Measurements from ENCODE around the gene ECE1. TPM values are rescaled to one million over a fixed set of nuclear protein-coding genes. Genes with fewer than 3 reads are reported as not detected.

ECE1 gene
- total and polyA plus RNA-seq, 9 donors: 37.3 to 313 (median 119) TPM

DNA sequence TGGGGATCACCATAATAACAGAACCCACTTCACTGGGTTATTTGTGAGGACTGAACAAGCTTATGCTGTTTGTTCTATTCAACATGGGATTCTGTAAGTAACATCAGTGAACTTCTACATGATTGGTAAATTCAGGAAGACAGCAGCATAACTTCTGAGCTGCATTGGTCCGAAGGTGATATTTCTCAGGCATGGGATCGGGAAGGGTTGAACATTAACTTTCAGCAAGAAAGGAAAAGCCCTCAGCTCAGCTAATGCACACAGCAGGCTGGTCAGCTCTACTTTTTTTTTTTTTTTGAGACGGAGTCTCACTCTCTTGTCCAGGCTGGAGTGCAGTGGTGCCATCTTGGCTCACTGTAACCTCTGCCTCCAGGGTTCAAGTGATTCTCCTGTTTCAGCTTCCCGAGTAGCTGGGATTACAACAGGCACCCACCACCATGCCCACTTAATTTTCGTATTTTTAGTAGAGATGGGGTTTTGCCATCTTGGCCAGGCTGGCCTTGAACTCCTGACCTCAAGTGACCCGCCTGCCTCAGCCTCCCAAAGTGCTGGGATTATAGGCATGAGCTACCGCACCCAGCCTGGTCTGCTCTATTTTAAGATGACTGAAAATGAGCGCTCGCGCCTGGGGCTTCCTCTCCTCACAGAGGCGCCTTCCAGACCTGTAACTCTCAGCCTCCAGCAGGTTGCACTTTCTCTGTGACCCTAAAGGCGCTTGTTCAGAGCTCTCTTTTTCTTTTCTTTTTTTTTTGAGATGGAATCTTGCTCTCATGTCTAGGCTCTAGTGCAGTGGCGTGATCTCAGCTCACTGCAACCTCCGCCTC lies 42.2 kb downstream of the ECE1 start:
- intact Hi-C loops (cut with DNase I): no loop called here
- no peaks in the 10 kb centered on the region for H3K36me3 ChIP-seq
- no peaks in the 10 kb centered on the region for H3K27me3 ChIP-seq
- H3K9me3 ChIP-seq: no peaks in the 10 kb centered on the region
- TF ChIP-seq POLR2A (IDR thresholded peaks at IDR 0.05): no peak
- H3K4me3 ChIP-seq: no peak overlapping the region
- H3K27ac ChIP-seq: no peak overlapping the region
- DNase-seq: no peak
- H3K4me1 ChIP-seq (ENCODE audit: insufficient read depth): no peaks in the 10 kb centered on the region
- 88 to 95% (median 89%) methylated on average over 14 of the region's 14 CpGs for WGBS, 3 donors

DNA sequence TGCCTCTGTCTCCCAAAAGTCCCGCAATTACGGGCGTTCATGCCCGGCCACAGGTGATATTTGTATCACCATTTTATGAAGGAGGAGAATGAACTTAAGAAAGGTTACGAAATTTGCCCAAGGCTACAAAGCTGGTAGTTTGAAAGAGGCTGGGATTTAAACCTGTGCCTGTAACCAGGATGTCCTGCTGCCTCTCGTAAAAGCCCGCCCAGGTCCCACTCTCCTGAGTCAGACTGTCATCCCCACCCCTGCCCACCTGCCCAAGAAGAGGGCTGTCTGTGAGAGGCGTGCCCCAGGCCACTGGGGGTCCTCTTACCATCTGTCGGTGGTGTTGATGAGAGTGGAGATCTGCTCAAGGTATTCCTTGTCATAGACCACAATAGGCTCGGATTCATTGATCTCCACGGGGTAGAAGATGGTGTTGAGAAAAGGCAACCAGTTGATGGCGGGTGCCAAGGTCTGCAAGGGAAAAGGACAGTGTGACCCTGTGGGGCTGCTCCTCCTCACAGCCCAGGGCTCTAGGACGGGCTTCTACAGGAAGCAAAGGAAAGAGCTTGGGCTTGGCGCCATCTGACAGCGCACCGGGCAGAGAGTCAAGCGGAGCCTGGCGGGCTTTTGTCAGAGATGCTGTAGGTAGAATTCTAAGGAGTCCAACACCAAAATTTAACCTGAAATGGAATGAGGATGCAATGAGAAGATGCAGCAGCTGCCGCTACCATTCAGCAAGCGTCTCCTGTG lies 43.2 kb downstream of the ECE1 start:
- H3K36me3 ChIP-seq: no peaks in the 10 kb centered on the region
- no peaks in the 10 kb centered on the region for H3K27me3 ChIP-seq
- no peaks in the 10 kb centered on the region for H3K4me1 ChIP-seq (ENCODE audit: insufficient read depth)
- intact Hi-C loops (cut with DNase I): no loop called here
- WGBS, 3 donors: 88 to 93% (median 90%) methylated on average over 20 of the region's 20 CpGs
- H3K4me3 ChIP-seq: no peak overlapping the region
- DNase-seq: no peak
- no peaks in the 10 kb centered on the region for H3K9me3 ChIP-seq
- TF ChIP-seq POLR2A (IDR thresholded peaks at IDR 0.05) (no peak), CTCF (IDR thresholded peaks at IDR 0.05) (no peak), EP300 (IDR thresholded peaks at IDR 0.05) (no peak)
- no peak overlapping the region for H3K27ac ChIP-seq

DNA sequence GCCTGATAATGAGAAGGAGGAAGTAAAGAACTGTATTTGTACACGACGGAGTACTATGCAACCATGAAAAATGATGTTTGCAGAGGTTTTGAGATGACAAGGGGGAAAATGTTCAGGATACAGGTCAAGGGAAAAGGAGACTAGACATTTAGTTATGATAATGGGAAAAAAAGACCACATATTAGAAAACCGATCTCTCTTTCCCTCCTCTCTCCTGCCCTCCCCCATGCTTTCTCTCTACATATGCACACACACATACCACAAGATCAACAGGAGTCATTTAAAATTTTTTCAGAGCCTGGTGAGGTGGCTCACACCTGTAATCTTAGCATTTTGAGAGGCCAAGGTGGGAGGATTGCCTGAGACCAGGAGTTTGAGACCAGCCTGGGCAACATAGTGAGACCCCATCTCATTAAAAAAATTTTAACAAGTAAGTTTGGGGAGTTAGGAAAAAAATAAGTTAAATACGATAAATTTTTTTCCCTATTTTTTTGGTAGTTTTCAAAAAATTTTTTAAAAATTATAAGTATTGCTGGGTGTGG lies 44.5 kb downstream of the ECE1 start:
- WGBS, 3 donors: 92 to 98% (median 96%) methylated on average over 4 of the region's 4 CpGs
- Histone ChIP-seq H3K4me1 (ENCODE audit: insufficient read depth) (no peaks in the 10 kb centered on the region), H3K36me3 (no peaks in the 10 kb centered on the region), H3K27ac (no peak overlapping the region), H3K27me3 (no peaks in the 10 kb centered on the region), H3K4me3 (no peak overlapping the region), H3K9me3 (no peaks in the 10 kb centered on the region)
- TF ChIP-seq EP300 (IDR thresholded peaks at IDR 0.05) (no peak), POLR2A (IDR thresholded peaks at IDR 0.05) (no peak)
- no peak for DNase-seq
- intact Hi-C loops (cut with DNase I): no loop called here

DNA sequence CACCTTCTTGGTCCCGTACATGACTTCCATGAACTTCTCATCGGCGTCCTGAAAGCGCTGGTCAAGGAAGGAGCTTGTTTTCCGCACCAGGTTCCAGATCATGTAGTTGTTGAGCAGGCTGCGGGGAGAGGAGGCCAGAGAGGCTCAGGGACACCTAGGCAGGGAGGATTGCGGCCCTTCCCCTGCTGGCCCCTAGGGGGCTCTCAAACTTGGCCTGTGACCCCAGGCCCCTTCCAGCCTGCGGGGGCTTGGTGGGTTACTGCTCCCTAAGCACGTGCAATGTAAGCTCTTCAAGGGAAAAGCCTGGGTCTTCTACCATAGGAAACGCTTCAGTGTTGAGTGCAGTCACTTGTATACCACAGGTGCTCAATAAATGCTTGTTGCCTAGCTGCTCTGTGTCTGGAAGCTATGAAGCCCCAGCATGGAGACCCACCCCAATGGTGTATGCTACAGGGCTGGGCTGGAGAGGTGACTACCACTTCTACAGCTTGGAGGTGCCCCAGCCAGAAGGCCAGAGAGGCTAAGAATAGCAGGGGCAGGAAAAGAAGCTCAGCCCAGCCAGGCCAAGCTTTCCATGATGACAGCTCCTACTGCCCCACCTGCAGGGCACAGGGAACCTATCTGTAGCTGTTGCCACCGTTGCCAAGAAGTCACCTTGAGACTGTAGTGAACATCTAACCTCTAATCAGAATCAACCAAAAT lies 45.1 kb downstream of the ECE1 start:
- no peak for DNase-seq
- Histone ChIP-seq H3K4me3 (no peak overlapping the region), H3K27ac (no peak overlapping the region), H3K4me1 (ENCODE audit: insufficient read depth) (no peaks in the 10 kb centered on the region), H3K9me3 (no peaks in the 10 kb centered on the region), H3K27me3 (no peaks in the 10 kb centered on the region), H3K36me3 (no peaks in the 10 kb centered on the region)
- no peak for TF ChIP-seq EP300 (IDR thresholded peaks at IDR 0.05)
- no peak for TF ChIP-seq CTCF (IDR thresholded peaks at IDR 0.05)
- TF ChIP-seq POLR2A (IDR thresholded peaks at IDR 0.05): no peak
- intact Hi-C loops (cut with DNase I): no loop called here
- 91 to 93% (median 92%) methylated on average over 11 of the region's 11 CpGs for WGBS, 3 donors

- Histone ChIP-seq H3K27ac (no peak overlapping the region), H3K9me3 (no peaks in the 10 kb centered on the region), H3K36me3 (no peaks in the 10 kb centered on the region), H3K4me1 (ENCODE audit: insufficient read depth) (no peaks in the 10 kb centered on the region), H3K4me3 (no peak overlapping the region), H3K27me3 (no peaks in the 10 kb centered on the region)
- 92 to 97% (median 93%) methylated on average over 10 of the region's 10 CpGs for WGBS, 3 donors
- TF ChIP-seq POLR2A (IDR thresholded peaks at IDR 0.05) (no peak), CTCF (IDR thresholded peaks at IDR 0.05) (no peak), EP300 (IDR thresholded peaks at IDR 0.05) (no peak)
- DNase-seq: no peak
- intact Hi-C loops (cut with DNase I): no loop called here
These were observed 46.1 kb downstream of the ECE1 start for GRCh38 chr1:21244154-21244553.

Measured in ovary (tissue), 9 donors.